Chondrocyte (in vitro differentiated cells): ENCODE results near the gene GLYATL1B. TPM values are rescaled to one million over a fixed set of nuclear protein-coding genes. Genes with fewer than 3 reads are reported as not detected.

Source experiments
- DNase-seq: peaks from one replicate; pipeline ENCODE4 v3.0.0; 2021; ENCODE audit warnings: mixed read lengths, low spot score
- H3K27ac Mint-ChIP-seq: one replicate; pipeline ENCODE4 v1.8.0; 2021; ENCODE audit warnings: mild to moderate bottlenecking, moderate library complexity, mixed read lengths; ENCODE audit not compliant: unreplicated experiment
- H3K27me3 Mint-ChIP-seq: 2 replicates; pipeline ENCODE4 v1.8.0; 2021; ENCODE audit warnings: low read depth, mixed read lengths
- H3K36me3 Mint-ChIP-seq: 2 replicates; pipeline ENCODE4 v1.8.0; 2021; ENCODE audit warnings: low read depth, mixed read lengths
- H3K4me1 Mint-ChIP-seq: 2 replicates; pipeline ENCODE4 v1.8.0; 2021; ENCODE audit warnings: low read depth, mild to moderate bottlenecking, mixed read lengths
- H3K4me3 Mint-ChIP-seq: one replicate; pipeline ENCODE4 v1.8.0; 2021; ENCODE audit warnings: mild to moderate bottlenecking, moderate library complexity, mixed read lengths; ENCODE audit not compliant: unreplicated experiment
- H3K9me3 Mint-ChIP-seq: 2 replicates; pipeline ENCODE4 v1.8.0; 2021; ENCODE audit warnings: low read depth, mixed read lengths
- total RNA-seq: library from RNA; stranded (reverse); gene quantifications from 3 replicates; pipeline ENCODE4 v1.2.1, GENCODE V29; 2021
- TF ChIP-seq, protein P1 (sequence below): fragments of 200-600 bp; sonication (generic); IDR thresholded peaks from 2 replicates; pipeline ENCODE4 v1.5.0; 2021; ENCODE audit warnings: antibody characterized with exemption, mild to moderate bottlenecking, moderate library complexity

Gene GLYATL1B
- total RNA-seq, 1 donor from 2014 or later = not detected

DNA sequence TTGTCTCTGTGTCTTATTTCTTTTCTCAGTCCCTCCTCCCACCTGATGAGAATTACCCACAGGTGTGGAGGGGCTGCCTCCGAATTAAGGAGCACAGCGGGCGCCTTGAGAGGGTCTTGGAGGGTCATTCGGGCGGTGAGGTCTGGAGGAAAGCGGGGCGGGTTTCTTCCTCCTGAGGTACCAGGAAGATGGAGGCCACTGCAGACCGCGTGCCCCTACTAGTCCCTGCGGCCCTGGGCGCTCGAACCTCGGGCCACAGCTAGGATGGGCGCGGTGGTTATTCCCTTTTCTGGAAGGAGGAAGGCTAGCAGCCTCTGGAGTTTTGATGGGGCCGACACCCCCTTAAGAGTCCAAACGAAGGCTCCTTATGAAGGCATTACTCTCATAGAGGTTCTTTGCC, 51.1 kb downstream of the GLYATL1B start:
- TF ChIP-seq, protein P1, sequence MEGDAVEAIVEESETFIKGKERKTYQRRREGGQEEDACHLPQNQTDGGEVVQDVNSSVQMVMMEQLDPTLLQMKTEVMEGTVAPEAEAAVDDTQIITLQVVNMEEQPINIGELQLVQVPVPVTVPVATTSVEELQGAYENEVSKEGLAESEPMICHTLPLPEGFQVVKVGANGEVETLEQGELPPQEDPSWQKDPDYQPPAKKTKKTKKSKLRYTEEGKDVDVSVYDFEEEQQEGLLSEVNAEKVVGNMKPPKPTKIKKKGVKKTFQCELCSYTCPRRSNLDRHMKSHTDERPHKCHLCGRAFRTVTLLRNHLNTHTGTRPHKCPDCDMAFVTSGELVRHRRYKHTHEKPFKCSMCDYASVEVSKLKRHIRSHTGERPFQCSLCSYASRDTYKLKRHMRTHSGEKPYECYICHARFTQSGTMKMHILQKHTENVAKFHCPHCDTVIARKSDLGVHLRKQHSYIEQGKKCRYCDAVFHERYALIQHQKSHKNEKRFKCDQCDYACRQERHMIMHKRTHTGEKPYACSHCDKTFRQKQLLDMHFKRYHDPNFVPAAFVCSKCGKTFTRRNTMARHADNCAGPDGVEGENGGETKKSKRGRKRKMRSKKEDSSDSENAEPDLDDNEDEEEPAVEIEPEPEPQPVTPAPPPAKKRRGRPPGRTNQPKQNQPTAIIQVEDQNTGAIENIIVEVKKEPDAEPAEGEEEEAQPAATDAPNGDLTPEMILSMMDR = no peak

DNA sequence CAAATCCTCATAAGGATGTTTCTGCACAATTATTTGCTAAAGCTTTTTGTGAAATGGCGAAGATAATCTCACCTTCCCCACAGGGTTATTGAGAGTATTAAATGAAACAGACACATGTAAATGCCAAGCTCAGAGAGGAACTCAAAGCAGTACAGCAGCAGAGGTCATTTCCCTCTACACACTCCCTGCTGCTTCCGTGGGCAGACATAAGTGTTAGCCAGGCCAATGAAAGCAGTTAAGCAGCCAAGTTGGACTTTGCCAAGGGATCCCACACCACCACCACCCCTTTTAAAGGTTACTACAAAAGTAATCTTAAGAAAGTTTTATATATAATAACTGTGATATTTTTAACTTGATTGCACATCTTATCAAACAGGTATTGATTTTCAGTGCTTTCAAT, 52.5 kb downstream of the GLYATL1B start:
- no peaks in the 10 kb centered on the region for H3K27me3 Mint-ChIP-seq
- H3K36me3 Mint-ChIP-seq = no peaks in the 10 kb centered on the region
- no peaks in the 10 kb centered on the region for H3K9me3 Mint-ChIP-seq
- H3K4me3 Mint-ChIP-seq = no peak overlapping the region
- TF ChIP-seq, protein P1 = no peak
- no peak overlapping the region for H3K27ac Mint-ChIP-seq
- peaks cover 21% of the 10 kb centered on the region for H3K4me1 Mint-ChIP-seq
- no peak for DNase-seq

More for the DNA sequence above, 51.1 kb downstream of the GLYATL1B start:
- Mint-ChIP-seq H3K27me3 (no peaks in the 10 kb centered on the region), H3K4me1 (peaks cover 9% of the 10 kb centered on the region), H3K27ac (no peak overlapping the region), H3K9me3 (peaks cover 2% of the 10 kb centered on the region), H3K4me3 (no peak overlapping the region), H3K36me3 (peaks cover 6% of the 10 kb centered on the region)
- no peak for DNase-seq

DNA sequence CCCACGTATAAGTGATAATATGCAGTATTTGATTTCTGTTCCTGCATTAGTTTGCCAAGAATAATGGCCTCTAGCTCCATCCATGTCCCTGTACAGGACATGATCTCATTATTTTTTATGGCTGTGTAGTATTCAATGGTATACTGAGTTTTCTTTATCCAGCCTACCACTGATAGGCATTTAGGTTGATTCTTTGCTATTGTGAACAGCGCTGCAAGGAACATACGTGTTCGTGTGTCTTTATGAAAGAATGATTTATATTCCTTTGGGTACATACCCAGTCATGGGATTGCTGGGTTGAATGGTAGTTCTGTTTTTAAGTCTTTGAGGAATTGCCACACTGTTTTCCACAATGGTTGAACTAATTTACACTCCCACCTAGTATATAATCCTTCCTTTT, 55.1 kb downstream of the GLYATL1B start:
- peaks cover 39% of the 10 kb centered on the region for H3K4me1 Mint-ChIP-seq
- TF ChIP-seq, protein P1 = no peak
- H3K27ac Mint-ChIP-seq = no peak overlapping the region
- H3K36me3 Mint-ChIP-seq = no peaks in the 10 kb centered on the region
- H3K9me3 Mint-ChIP-seq = no peaks in the 10 kb centered on the region
- no peaks in the 10 kb centered on the region for H3K27me3 Mint-ChIP-seq
- no peak overlapping the region for H3K4me3 Mint-ChIP-seq
- DNase-seq = no peak

DNA sequence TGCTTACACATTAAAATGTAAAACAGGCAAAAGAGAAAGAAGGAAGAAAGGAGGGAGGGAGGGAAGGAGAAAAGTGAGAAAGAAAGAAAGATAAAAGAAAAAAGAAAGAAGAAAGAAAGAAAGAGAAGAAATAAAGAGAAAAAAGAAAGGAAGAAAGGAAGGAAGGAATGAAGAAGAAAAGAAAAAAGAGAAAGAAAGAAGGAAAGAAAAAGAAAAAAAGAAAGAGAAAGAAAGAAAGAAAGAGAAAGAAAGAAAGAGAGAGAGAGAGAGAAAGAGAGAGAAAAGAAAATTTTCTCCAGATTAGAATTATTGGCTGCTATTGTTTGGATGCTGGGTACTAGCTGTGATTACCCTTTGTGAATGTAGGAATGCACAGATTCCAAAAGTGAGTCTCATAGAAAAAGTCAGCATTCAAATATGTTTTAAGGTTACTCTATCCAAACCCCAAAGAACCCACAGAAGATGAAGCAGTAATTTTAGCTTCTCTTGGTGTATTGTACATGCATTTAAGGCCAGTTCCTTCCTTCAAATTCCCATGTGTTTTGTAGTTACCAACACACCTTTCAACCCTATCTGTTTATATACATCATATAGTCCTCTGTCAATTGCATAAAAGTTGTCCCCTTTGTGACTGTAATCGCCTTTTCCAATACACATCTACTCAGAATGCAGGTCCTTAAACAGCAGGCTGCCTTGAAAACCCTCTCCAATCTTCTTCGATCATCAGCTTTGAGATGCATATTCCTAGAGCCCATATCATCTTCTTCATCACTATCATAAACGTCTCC, 55.8 kb downstream of the GLYATL1B start:
- peak overlapping the region; percentile 93 for H3K4me3 Mint-ChIP-seq
- peaks cover 39% of the 10 kb centered on the region for H3K4me1 Mint-ChIP-seq
- H3K27me3 Mint-ChIP-seq = no peaks in the 10 kb centered on the region
- DNase-seq = no peak
- peak overlapping the region; percentile 97 for H3K27ac Mint-ChIP-seq
- TF ChIP-seq, protein P1 = no peak
- H3K9me3 Mint-ChIP-seq = no peaks in the 10 kb centered on the region
- H3K36me3 Mint-ChIP-seq = no peaks in the 10 kb centered on the region

DNA sequence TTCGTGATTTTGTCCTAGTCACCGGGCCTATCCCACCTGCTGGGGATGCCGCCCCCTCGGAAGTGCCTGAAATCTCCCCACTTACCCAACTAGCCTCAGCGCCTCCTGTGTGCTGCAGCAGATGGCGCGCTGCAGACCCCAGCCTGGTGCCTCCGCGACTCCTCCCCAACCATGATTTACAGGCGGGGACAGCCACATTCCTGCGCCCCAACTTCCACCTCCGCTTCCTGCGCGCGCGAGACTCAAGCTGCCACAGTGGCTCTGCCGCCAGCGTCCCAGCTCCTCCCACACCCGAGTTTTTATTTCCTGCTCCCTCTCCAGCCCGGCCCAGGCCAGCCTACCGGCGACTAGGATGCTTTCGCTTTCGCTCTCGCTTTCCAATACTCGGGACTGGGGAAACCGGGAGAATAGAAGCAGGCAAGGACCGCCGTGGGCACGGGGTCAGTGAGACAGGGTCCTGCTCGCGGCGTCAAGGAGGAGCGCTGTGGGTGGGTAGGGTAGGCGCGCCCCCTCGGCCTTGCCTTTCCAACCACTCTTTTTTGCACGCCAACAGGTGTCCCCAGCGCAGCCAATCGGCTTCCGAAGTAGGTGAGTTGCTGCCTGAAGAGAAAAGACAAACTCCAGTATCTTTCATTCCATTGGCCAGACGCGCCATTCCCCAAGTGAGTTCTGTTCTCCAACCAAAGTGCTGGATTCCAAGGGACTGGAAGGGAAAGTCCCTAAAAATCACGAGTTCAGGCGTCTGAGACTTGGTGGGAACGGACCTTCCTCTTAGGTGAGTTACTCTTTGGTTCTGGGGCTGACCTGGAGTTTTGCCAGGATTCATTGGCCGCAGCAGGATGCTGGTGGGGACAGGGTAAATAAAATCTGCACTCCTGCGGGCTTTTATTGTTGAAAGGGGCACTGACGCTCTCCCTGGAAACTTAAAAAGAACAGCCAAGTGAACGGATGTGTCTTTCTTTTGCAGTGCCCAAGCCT, 56.7 kb downstream of the GLYATL1B start, which contains the start of gene FAM111A:
Gene FAM111A (plus strand): TSS at position 327 of the 978 bp plus-strand sequence. CDS start 6,017 bp downstream, outside the sequence.
- Mint-ChIP-seq H3K9me3 (no peaks in the 10 kb centered on the region), H3K27ac (peak within 1 kb of the TSS; percentile 97), H3K4me3 (peak within 1 kb of the TSS; percentile 93), H3K36me3 (no peaks in the 10 kb centered on the region), H3K4me1 (peaks cover 39% of the 10 kb centered on the region), H3K27me3 (no peaks in the 10 kb centered on the region)
- peak; percentile 91 for DNase-seq
- TF ChIP-seq, protein P1 = peak; percentile 74
